ENCODE data around the gene PPP1R3A. TPM values are rescaled to one million over a fixed set of nuclear protein-coding genes. Genes with fewer than 3 reads are reported as not detected.

PPP1R3A gene
- total RNA-seq, 2 donors from 2014 or later, result not detected

DNA sequence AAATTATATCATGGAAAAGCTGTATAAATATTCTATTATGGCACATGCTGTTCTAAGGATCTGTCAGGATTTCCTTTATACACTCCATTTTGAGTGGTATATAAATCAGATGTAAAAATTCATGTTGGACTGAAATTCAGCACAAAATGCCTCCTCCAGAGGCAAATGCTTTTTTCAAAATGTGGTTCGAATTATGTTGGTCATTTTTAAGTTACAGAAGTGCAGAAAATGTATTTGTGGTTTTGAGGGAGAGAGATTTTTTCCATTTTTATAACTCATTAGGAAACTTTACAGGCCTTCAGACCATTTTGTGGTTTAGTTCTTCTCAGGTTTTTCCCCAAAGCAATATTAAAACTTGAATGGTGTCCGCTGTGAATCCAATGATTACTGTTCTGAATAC, 2.9 kb downstream of the PPP1R3A start:
- H3K27ac ChIP-seq (ENCODE audit: low read depth, low read length), result no peak overlapping the region
- no peak overlapping the region for H3K4me3 ChIP-seq (ENCODE audit: low read length)
- no peak overlapping the region for H3K9ac ChIP-seq (ENCODE audit: extremely low read depth, low read length, poor library complexity, severe bottlenecking)
- TF ChIP-seq, protein P1, sequence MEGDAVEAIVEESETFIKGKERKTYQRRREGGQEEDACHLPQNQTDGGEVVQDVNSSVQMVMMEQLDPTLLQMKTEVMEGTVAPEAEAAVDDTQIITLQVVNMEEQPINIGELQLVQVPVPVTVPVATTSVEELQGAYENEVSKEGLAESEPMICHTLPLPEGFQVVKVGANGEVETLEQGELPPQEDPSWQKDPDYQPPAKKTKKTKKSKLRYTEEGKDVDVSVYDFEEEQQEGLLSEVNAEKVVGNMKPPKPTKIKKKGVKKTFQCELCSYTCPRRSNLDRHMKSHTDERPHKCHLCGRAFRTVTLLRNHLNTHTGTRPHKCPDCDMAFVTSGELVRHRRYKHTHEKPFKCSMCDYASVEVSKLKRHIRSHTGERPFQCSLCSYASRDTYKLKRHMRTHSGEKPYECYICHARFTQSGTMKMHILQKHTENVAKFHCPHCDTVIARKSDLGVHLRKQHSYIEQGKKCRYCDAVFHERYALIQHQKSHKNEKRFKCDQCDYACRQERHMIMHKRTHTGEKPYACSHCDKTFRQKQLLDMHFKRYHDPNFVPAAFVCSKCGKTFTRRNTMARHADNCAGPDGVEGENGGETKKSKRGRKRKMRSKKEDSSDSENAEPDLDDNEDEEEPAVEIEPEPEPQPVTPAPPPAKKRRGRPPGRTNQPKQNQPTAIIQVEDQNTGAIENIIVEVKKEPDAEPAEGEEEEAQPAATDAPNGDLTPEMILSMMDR (conservative IDR thresholded peaks at IDR 0.05), result no peak
- Mint-ChIP-seq H3K4me3 (no peak overlapping the region), H3K27me3 (ENCODE audit: insufficient read depth) (no peaks in the 10 kb centered on the region), H3K36me3 (ENCODE audit: low read depth) (no peaks in the 10 kb centered on the region), H3K27ac (no peak overlapping the region), H3K9me3 (no peaks in the 10 kb centered on the region), H3K4me1 (no peaks in the 10 kb centered on the region)
- no peak for DNase-seq
- WGBS, 2 experiments (ENCODE audit: insufficient coverage in 1 of 2, insufficient read length in 1 of 2), result 100% methylated on average over 1 of the region's 2 CpGs; no CpG with 5 or more reads in 1 of the 2 experiments
- H3K9me3 ChIP-seq (ENCODE audit: control insufficient read depth, low read length), result no peaks in the 10 kb centered on the region
- H3K27me3 ChIP-seq (ENCODE audit: control insufficient read depth, insufficient read depth, low read length, poor library complexity, severe bottlenecking), result no peaks in the 10 kb centered on the region
- H3K36me3 ChIP-seq (ENCODE audit: control insufficient read depth, insufficient read depth, low read length), result no peaks in the 10 kb centered on the region
- H3K4me1 ChIP-seq (ENCODE audit: control insufficient read depth, insufficient read depth, low read length), result no peaks in the 10 kb centered on the region

DNA sequence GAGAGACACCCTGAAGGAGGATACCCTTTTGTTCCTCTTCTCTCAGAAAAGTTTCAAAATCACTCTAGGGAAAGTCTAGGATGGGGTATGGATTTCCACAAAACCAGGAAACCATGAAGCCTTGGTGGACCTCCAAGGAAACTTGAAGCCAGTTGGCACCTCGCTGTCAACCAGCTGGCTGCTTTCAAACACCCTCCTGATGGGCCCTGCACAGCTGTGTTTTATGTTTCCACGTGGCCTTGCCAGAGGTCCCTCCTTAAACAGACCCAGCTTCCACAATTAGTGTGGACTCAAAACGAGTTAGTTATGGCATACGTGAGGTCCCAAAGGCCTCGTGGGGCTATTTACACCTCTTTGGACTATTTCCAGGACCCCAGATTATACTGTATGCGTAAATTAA, 5.9 kb downstream of the PPP1R3A start:
- Histone ChIP-seq H3K27me3 (ENCODE audit: control insufficient read depth, insufficient read depth, low read length, poor library complexity, severe bottlenecking) (no peaks in the 10 kb centered on the region), H3K9me3 (ENCODE audit: control insufficient read depth, low read length) (no peaks in the 10 kb centered on the region), H3K4me3 (ENCODE audit: low read length) (no peak overlapping the region), H3K36me3 (ENCODE audit: control insufficient read depth, insufficient read depth, low read length) (no peaks in the 10 kb centered on the region), H3K9ac (ENCODE audit: extremely low read depth, low read length, poor library complexity, severe bottlenecking) (no peak overlapping the region), H3K4me1 (ENCODE audit: control insufficient read depth, insufficient read depth, low read length) (no peaks in the 10 kb centered on the region), H3K27ac (ENCODE audit: low read depth, low read length) (no peak overlapping the region)
- WGBS, 2 experiments (ENCODE audit: insufficient coverage in 1 of 2, insufficient read length in 1 of 2), result 85 to 91% methylated on average over 6 of the region's 6 CpGs
- H3K9me3 Mint-ChIP-seq, result no peaks in the 10 kb centered on the region
- H3K36me3 Mint-ChIP-seq (ENCODE audit: low read depth), result no peaks in the 10 kb centered on the region
- H3K27me3 Mint-ChIP-seq (ENCODE audit: insufficient read depth), result no peaks in the 10 kb centered on the region
- no peak overlapping the region for H3K4me3 Mint-ChIP-seq
- H3K4me1 Mint-ChIP-seq, result no peaks in the 10 kb centered on the region
- H3K27ac Mint-ChIP-seq, result no peak overlapping the region
- TF ChIP-seq, protein P1 (conservative IDR thresholded peaks at IDR 0.05), result no peak
- no peak for DNase-seq

DNA sequence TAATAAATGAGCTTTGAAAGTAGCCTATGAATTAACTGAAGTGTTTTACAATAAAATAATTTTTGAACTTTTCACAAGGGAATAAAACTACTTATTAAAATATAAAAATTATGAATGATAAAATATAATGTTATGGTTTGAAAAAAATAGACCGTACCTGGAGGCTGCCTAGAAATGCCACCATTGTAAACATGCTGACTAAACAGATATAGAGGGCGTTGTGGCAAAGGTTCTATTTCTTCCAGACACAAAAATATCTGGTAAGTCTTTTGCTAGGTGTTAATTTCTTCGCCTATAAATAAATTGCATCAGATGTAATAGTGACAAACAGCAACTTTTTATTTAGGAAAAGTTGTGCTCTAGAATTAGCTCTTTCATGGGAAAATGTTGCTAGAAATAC, 11.2 kb downstream of the PPP1R3A start:
- Mint-ChIP-seq H3K27me3 (ENCODE audit: insufficient read depth) (peaks cover 19% of the 10 kb centered on the region), H3K27ac (no peak overlapping the region), H3K36me3 (ENCODE audit: low read depth) (no peaks in the 10 kb centered on the region), H3K9me3 (no peaks in the 10 kb centered on the region), H3K4me3 (no peak overlapping the region), H3K4me1 (no peaks in the 10 kb centered on the region)
- no peaks in the 10 kb centered on the region for H3K36me3 ChIP-seq (ENCODE audit: control insufficient read depth, insufficient read depth, low read length)
- TF ChIP-seq, protein P1 (conservative IDR thresholded peaks at IDR 0.05), result no peak
- H3K27me3 ChIP-seq (ENCODE audit: control insufficient read depth, insufficient read depth, low read length, poor library complexity, severe bottlenecking), result peaks cover 46% of the 10 kb centered on the region
- DNase-seq, result no peak
- no peak overlapping the region for H3K9ac ChIP-seq (ENCODE audit: extremely low read depth, low read length, poor library complexity, severe bottlenecking)
- WGBS, 2 experiments (ENCODE audit: insufficient coverage in 1 of 2, insufficient read length in 1 of 2), result 92 to 97% methylated on average over 2 to 3 of the region's 3 CpGs
- H3K4me3 ChIP-seq (ENCODE audit: low read length), result no peak overlapping the region
- no peaks in the 10 kb centered on the region for H3K9me3 ChIP-seq (ENCODE audit: control insufficient read depth, low read length)
- H3K4me1 ChIP-seq (ENCODE audit: control insufficient read depth, insufficient read depth, low read length), result no peaks in the 10 kb centered on the region
- no peak overlapping the region for H3K27ac ChIP-seq (ENCODE audit: low read depth, low read length)
